WTC11 (cell line): ENCODE measurements around the gene RGS6.

ENCODE experiments used
- JAZF1 ChIP-seq: fragments of 250-450 bp; sonication (Bioruptor Pico); IDR thresholded peaks from 2 replicates; pipeline ENCODE4 v1.9.0; 2021; ENCODE audit warnings: moderate library complexity, mild to moderate bottlenecking, inconsistent platforms
- MAX ChIP-seq: sonication (generic); formaldehyde crosslinking; IDR thresholded peaks from 2 replicates; pipeline ENCODE4 v1.8.0; 2022; ENCODE audit warnings: mild to moderate bottlenecking, missing genetic modification reagents
- NR1H2 ChIP-seq: sonication (generic); formaldehyde crosslinking; IDR thresholded peaks from 2 replicates; pipeline ENCODE4 v1.9.0; 2021; ENCODE audit warnings: mild to moderate bottlenecking, moderate library complexity, missing genetic modification reagents
- SP1 ChIP-seq: sonication (generic); formaldehyde crosslinking; conservative IDR thresholded peaks from 2 replicates; pipeline ENCODE4 v1.8.1; 2022; ENCODE audit warnings: missing genetic modification reagents
- ZBTB21 ChIP-seq: sonication (generic); formaldehyde crosslinking; IDR thresholded peaks from 2 replicates; pipeline ENCODE4 v1.8.1; 2023; ENCODE audit warnings: mild to moderate bottlenecking, missing genetic modification reagents, borderline replicate concordance
- TF ChIP-seq, protein P1 (sequence below): fragments of 200-600 bp; IDR thresholded peaks from 2 replicates; pipeline ENCODE4 v1.8.0; 2022; ENCODE audit warnings: antibody characterized with exemption

GRCh38 chr14:72452774-72453173 lies 520.5 kb downstream of the RGS6 start:
- TF ChIP-seq NR1H2 (CRISPR knock-in tag), result no peak
- TF ChIP-seq, protein P1, sequence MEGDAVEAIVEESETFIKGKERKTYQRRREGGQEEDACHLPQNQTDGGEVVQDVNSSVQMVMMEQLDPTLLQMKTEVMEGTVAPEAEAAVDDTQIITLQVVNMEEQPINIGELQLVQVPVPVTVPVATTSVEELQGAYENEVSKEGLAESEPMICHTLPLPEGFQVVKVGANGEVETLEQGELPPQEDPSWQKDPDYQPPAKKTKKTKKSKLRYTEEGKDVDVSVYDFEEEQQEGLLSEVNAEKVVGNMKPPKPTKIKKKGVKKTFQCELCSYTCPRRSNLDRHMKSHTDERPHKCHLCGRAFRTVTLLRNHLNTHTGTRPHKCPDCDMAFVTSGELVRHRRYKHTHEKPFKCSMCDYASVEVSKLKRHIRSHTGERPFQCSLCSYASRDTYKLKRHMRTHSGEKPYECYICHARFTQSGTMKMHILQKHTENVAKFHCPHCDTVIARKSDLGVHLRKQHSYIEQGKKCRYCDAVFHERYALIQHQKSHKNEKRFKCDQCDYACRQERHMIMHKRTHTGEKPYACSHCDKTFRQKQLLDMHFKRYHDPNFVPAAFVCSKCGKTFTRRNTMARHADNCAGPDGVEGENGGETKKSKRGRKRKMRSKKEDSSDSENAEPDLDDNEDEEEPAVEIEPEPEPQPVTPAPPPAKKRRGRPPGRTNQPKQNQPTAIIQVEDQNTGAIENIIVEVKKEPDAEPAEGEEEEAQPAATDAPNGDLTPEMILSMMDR, result no peak
- TF ChIP-seq MAX (CRISPR knock-in tag), result no peak
- TF ChIP-seq JAZF1 (CRISPR knock-in tag), result no peak
- no peak for TF ChIP-seq ZBTB21 (CRISPR knock-in tag)
- TF ChIP-seq SP1 (CRISPR knock-in tag), result no peak
